ENCODE results near the gene PRIMA1. TPM values are rescaled to one million over a fixed set of nuclear protein-coding genes. Genes with fewer than 3 reads are reported as not detected.

Gene PRIMA1
- polyA plus RNA-seq, 1 of the 3 experiments (the other 2 are of a cell fraction): 0.18 TPM

GRCh38 chr14:93799989-93800921 lies 12.0 kb upstream of the PRIMA1 start:
- Histone ChIP-seq H3K79me2 (ENCODE audit: insufficient read depth) (no peaks in the 10 kb centered on the region), H4K20me1 (ENCODE audit: insufficient read depth) (no peaks in the 10 kb centered on the region), H3K9me2 (no peaks in the 10 kb centered on the region), H3K4me1 (ENCODE audit: control insufficient read depth in 1 of 2, insufficient read depth in 2 of 2, low read depth in 1 of 2, low read length in 1 of 2) (no peaks in the 10 kb centered on the region), H3K27ac (ENCODE audit: low read depth in 2 of 2, low read length in 1 of 2) (no peak overlapping the region), H3K9me3 (no peaks in the 10 kb centered on the region), H3K4me3 (ENCODE audit: low read depth in 2 of 2, low read length in 1 of 2) (no peak overlapping the region), H3K27me3 (ENCODE audit: insufficient read depth) (no peaks in the 10 kb centered on the region), H3K36me3 (replicated peaks in 1 of 2; ENCODE audit: control insufficient read depth in 1 of 2, insufficient read depth in 2 of 2, low read length in 1 of 2) (no peaks in the 10 kb centered on the region), H3K9ac (no peak overlapping the region), H2AFZ (ENCODE audit: low read depth) (no peak overlapping the region), H3F3A (replicated peaks; ENCODE audit: insufficient read depth) (no peaks in the 10 kb centered on the region), H3K4me2 (no peak overlapping the region)
- ChIA-PET POLR2A (interaction anchor here (1.0 kb wide), 1 partner anchor 19 kb away, joined by 3 read pairs; no protein-coding TSS in a partner anchor), CTCF (interaction anchor here (1.1 to 1.7 kb wide), 2 partner anchors 12 to 103 kb away, joined by 3 to 5 read pairs; partner anchors contain the start of gene PRIMA1)
- WGBS (ENCODE audit: low lambda C conversion rate): 50% methylated on average over 8 of the region's 8 CpGs
- no peak for DNase-seq
- TF ChIP-seq RXRA (IDR thresholded peaks at IDR 0.05; ENCODE audit: borderline replicate concordance, low read depth) (no peak), GABPA (IDR thresholded peaks at IDR 0.05; ENCODE audit: low read depth) (no peak), USF2 (IDR thresholded peaks at IDR 0.05; ENCODE audit: borderline replicate concordance, low read depth, low read length) (no peak), NFIC (IDR thresholded peaks at IDR 0.05; ENCODE audit: borderline replicate concordance) (no peak), TCF12 (IDR thresholded peaks at IDR 0.05) (no peak), PBX3 (IDR thresholded peaks at IDR 0.05) (no peak), MEF2A (IDR thresholded peaks at IDR 0.05; ENCODE audit: borderline replicate concordance, low read depth) (no peak), POLR2AphosphoS5 (IDR thresholded peaks at IDR 0.05; ENCODE audit: low read depth, low read length) (no peak), EZH2phosphoT487 (IDR thresholded peaks at IDR 0.05; ENCODE audit: borderline replicate concordance, low read depth) (no peak)
- TF ChIP-seq, protein P1, sequence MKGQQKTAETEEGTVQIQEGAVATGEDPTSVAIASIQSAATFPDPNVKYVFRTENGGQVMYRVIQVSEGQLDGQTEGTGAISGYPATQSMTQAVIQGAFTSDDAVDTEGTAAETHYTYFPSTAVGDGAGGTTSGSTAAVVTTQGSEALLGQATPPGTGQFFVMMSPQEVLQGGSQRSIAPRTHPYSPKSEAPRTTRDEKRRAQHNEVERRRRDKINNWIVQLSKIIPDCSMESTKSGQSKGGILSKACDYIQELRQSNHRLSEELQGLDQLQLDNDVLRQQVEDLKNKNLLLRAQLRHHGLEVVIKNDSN (IDR thresholded peaks at IDR 0.05; ENCODE audit: borderline replicate concordance, low read depth): no peak
- TF ChIP-seq, protein P2, sequence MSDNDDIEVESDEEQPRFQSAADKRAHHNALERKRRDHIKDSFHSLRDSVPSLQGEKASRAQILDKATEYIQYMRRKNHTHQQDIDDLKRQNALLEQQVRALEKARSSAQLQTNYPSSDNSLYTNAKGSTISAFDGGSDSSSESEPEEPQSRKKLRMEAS (IDR thresholded peaks at IDR 0.05; ENCODE audit: low read depth): no peak
- TF ChIP-seq, protein P3, sequence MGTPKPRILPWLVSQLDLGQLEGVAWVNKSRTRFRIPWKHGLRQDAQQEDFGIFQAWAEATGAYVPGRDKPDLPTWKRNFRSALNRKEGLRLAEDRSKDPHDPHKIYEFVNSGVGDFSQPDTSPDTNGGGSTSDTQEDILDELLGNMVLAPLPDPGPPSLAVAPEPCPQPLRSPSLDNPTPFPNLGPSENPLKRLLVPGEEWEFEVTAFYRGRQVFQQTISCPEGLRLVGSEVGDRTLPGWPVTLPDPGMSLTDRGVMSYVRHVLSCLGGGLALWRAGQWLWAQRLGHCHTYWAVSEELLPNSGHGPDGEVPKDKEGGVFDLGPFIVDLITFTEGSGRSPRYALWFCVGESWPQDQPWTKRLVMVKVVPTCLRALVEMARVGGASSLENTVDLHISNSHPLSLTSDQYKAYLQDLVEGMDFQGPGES (IDR thresholded peaks at IDR 0.05; ENCODE audit: low read depth, low read length): no peak

Measured in SK-N-SH (cell line).